Urinary bladder (tissue), 4 donors: Measurements from ENCODE around the gene RTP1. TPM values are rescaled to one million over a fixed set of nuclear protein-coding genes. Genes with fewer than 3 reads are reported as not detected.

ENCODE experiments used
- DNase-seq: peaks from one replicate; pipeline ENCODE4 v3.0.0-alpha.2; 2015; ENCODE audit errors: extremely low spot score
- H3K27ac ChIP-seq: one replicate; pipeline ENCODE4 v1.5.1; 2013; ENCODE audit warnings: low read depth, mild to moderate bottlenecking, moderate library complexity
- H3K36me3 ChIP-seq: one replicate; pipeline ENCODE4 v1.6.1; 2013; ENCODE audit warnings: mild to moderate bottlenecking, moderate library complexity; ENCODE audit not compliant: insufficient read depth
- H3K4me1 ChIP-seq: one replicate; pipeline ENCODE4 v1.6.1; 2013; ENCODE audit warnings: mild to moderate bottlenecking, moderate library complexity; ENCODE audit not compliant: insufficient read depth
- H3K4me3 ChIP-seq: one replicate; pipeline ENCODE4 v1.5.1; 2013; ENCODE audit warnings: low read depth, low read length
- WGBS: extraction: QIAGEN DNeasy Blood & Tissue Kit; methylation state at CpG from one replicate; pipeline ENCODE4 v1.1.7; 2013; 5-methylcytosine and 5-hydroxymethylcytosine counted together
- polyA plus RNA-seq: library from polyadenylated mRNA; stranded (reverse); fragments of 200-250 nt; gene quantifications from one replicate; pipeline ENCODE4 v1.2.3, GENCODE V29; 2013
- total RNA-seq: library from RNA; depleted of rRNA; stranded (reverse); fragments of >200 nt; gene quantifications from one replicate; pipeline ENCODE4 v1.2.3, GENCODE V29; 2014
- donor health status: healthy with polysubstance abuse.
- donor health status: healthy.

RTP1 gene
- total and polyA plus RNA-seq, 2 donors, result not detected

- Histone ChIP-seq H3K36me3 (no peaks in the 10 kb centered on the region), H3K27ac (no peak overlapping the region), H3K4me1 (peaks cover 2% of the 10 kb centered on the region), H3K4me3 (no peak overlapping the region)
- no peak for DNase-seq
Measured at GRCh38 chr3:187209491-187209890, 12.2 kb downstream of the RTP1 start.

DNA sequence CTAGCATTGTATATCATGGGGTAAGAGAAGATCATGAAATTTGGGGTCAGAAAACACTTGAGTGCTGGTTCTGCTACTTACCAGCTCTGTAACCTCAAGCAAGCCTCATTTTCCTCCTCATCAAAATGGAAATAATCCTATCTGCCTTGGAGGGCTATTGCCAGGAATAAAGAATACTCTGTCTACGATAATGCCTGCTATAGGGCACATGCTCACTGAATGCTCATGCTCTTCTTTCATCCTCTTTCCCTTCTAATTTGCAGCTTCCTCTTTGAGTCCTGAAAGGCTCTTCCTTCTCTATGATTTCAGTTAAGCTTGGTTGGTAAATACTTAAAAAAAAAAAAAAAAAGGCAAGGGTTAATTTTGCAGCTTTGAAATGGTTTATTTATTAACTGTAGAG is 12.8 kb downstream of the RTP1 start:
- H3K4me1 ChIP-seq, result peaks cover 2% of the 10 kb centered on the region
- 40% methylated on average over 1 of the region's 1 CpG for WGBS
- H3K27ac ChIP-seq, result no peak overlapping the region

GRCh38 chr3:187210545-187211327 is 13.4 kb downstream of the RTP1 start:
- no peak for DNase-seq
- Histone ChIP-seq H3K27ac (no peak overlapping the region), H3K4me1 (peaks cover 2% of the 10 kb centered on the region), H3K36me3 (no peaks in the 10 kb centered on the region), H3K4me3 (no peak overlapping the region)
- 44% methylated on average over 6 of the region's 6 CpGs for WGBS

More for the DNA sequence above, 12.8 kb downstream of the RTP1 start:
- no peak for DNase-seq
- Histone ChIP-seq H3K36me3 (no peaks in the 10 kb centered on the region), H3K4me3 (no peak overlapping the region)

GRCh38 chr3:187211532-187212195 is 14.4 kb downstream of the RTP1 start:
- no peak overlapping the region for H3K4me3 ChIP-seq
- DNase-seq, result no peak
- H3K27ac ChIP-seq, result no peak overlapping the region
- WGBS, result 70% methylated on average over 3 of the region's 3 CpGs
- peaks cover 2% of the 10 kb centered on the region for H3K4me1 ChIP-seq
- H3K36me3 ChIP-seq, result no peaks in the 10 kb centered on the region

GRCh38 chr3:187212196-187212545 is 14.9 kb downstream of the RTP1 start:
- no peak overlapping the region for H3K27ac ChIP-seq
- 93% methylated on average over 3 of the region's 3 CpGs for WGBS
- no peak overlapping the region for H3K4me3 ChIP-seq
- no peaks in the 10 kb centered on the region for H3K36me3 ChIP-seq
- peaks cover 2% of the 10 kb centered on the region for H3K4me1 ChIP-seq
- DNase-seq, result no peak

DNA sequence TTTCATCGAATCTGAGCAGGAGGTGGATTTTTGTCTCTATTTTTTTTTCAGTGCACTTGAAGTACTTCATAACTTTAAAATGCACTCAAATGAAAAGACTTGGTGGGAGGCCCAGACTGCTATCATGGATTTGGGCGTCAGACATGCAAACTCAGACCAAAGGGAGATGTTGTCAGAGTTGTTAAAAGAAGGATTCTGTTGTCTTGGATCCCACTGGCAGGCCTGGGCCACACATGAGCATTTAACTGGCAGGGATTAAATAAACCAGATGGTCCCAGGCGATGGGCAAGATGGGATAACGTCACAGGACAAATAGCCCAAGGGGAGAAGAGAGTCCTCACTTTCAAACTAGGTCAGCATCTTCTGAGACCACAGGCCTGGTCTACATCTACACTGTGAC is 15.4 kb downstream of the RTP1 start:
- Histone ChIP-seq H3K36me3 (no peaks in the 10 kb centered on the region), H3K27ac (no peak overlapping the region), H3K4me1 (peaks cover 2% of the 10 kb centered on the region), H3K4me3 (no peak overlapping the region)
- no peak for DNase-seq
- WGBS, result 34% methylated on average over 4 of the region's 4 CpGs

DNA sequence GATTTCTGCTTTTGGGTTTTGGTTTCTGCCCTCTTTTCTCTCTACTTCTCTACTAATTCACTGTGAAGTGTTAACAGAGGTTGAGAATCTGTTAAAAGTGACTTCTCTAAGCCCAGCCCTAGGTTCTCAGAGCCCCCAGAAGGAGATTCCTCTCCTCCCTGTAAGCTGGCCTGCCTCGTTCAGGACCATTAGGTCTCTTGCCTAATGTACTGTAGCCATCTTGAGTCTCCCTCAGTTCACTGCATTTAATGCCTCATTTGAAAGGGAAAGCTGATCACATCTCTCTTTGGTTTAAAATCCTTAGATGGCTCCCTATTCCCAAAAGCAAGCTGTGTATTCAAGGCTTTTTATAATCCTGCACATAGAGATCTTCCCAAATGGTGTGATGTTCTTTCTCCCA is 16.3 kb downstream of the RTP1 start:
- WGBS, result 87% methylated on average over 1 of the region's 1 CpG
- peaks cover 2% of the 10 kb centered on the region for H3K4me1 ChIP-seq
- no peak for DNase-seq
- no peak overlapping the region for H3K27ac ChIP-seq
- H3K36me3 ChIP-seq, result no peaks in the 10 kb centered on the region
- no peak overlapping the region for H3K4me3 ChIP-seq

- DNase-seq, result no peak
- Histone ChIP-seq H3K4me3 (no peak overlapping the region), H3K27ac (no peak overlapping the region), H3K36me3 (no peaks in the 10 kb centered on the region), H3K4me1 (no peaks in the 10 kb centered on the region)
- WGBS, result 95% methylated on average over 5 of the region's 5 CpGs
Measured at GRCh38 chr3:187215460-187215859, 18.2 kb downstream of the RTP1 start.

DNA sequence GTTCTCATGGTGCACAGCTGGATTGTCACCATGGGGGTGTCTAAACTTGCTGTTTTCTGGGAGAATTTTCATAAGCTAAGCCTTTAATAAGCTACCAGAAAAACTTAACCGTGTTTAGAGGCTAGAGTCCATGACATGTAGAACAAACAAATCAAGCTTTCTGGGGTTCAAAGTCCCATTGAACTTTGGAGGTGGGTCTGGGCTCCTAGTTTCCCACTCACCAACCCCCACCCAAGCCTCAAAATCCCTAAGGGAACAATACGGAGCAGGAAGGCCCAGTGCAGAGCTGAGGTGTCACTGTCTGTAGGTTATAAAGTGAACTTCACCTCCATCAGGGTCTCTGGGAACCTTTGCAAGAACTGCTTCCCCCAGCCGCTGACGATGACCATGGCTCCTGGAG is 25.5 kb downstream of the RTP1 start:
- no peaks in the 10 kb centered on the region for H3K36me3 ChIP-seq
- H3K4me1 ChIP-seq, result no peaks in the 10 kb centered on the region
- H3K27ac ChIP-seq, result no peak overlapping the region
- no peak overlapping the region for H3K4me3 ChIP-seq
- WGBS, result 82% methylated on average over 4 of the region's 4 CpGs
- DNase-seq, result no peak

- 68% methylated on average over 3 of the region's 3 CpGs for WGBS
Measured at GRCh38 chr3:187223799-187224198, 26.5 kb downstream of the RTP1 start.

DNA sequence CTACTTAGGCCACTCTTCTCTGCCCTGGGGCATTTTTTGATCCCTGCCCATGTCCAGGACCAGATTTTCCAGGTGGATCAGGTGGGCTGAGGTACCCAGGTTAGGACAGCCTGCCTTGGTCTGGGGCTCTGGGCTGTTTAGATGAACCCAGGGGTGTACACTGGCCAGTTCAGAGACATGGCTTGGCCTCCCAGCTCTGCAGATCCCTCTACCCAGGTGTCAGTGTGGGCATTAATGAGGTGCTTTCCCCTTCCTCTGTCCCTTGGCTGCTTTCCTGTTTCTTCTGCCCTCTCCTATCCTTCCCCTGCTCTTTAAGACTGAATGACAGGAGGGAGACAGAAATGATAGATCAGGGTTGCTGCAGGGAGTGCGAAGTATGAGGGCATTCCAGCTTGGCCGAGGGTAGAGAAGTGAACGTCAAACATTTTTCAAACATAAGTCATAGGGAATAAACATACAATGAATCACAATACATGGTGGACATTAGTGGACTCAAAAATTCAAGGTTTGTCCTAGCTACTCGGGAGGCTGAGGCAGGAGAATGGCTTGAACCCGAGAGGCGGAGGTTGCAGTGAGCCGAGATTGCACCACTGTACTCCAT is 30.5 kb downstream of the RTP1 start:
- Histone ChIP-seq H3K4me3 (no peak overlapping the region), H3K36me3 (no peaks in the 10 kb centered on the region), H3K27ac (no peak overlapping the region), H3K4me1 (no peaks in the 10 kb centered on the region)
- no peak for DNase-seq
- 81% methylated on average over 7 of the region's 7 CpGs for WGBS

More at GRCh38 chr3:187223799-187224198, 26.5 kb downstream of the RTP1 start:
- Histone ChIP-seq H3K27ac (no peak overlapping the region), H3K4me1 (no peaks in the 10 kb centered on the region), H3K4me3 (no peak overlapping the region), H3K36me3 (no peaks in the 10 kb centered on the region)
- DNase-seq, result no peak

DNA sequence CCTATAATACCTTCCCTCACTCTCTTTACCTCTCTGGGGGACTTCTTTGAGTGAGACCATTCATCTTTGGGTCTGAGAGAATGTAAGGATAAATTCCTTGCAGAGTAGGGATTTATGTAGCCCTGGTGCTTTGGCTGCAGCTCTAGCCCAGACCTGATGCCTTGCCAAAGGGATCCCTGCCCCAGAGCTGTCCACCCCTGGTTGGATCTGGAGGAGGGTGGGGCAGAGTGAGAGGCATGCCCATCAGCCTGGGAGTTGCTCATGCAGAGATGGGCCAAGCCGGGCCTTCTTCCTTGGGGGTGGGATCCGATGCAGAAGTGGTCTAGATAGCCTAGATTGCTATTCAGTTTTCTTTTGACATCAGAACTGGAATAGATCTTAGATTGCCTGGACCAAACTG is 31.5 kb downstream of the RTP1 start:
- Histone ChIP-seq H3K36me3 (no peaks in the 10 kb centered on the region), H3K4me3 (no peak overlapping the region), H3K4me1 (no peaks in the 10 kb centered on the region), H3K27ac (no peak overlapping the region)
- DNase-seq, result no peak
- WGBS, result 82% methylated on average over 2 of the region's 2 CpGs

DNA sequence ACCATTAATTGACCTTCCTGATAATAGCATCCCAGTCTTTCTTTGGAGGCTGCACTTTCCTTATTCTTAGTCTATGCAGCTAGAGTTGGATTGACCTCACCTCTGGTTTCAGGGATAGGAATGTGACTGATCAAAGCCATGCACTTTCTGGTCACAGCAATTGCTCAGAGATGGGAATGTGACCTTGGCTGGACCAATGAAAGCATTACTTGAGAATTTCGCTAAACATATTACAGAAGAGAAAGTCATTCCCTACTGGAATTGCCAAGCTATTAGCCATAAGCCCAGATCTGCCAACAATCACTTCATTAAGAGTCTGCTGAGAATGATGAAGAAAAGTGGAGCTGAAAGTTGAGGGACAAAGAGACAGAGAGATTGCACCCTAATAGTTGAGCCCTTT is 32.7 kb downstream of the RTP1 start:
- H3K4me1 ChIP-seq, result no peaks in the 10 kb centered on the region
- no peak overlapping the region for H3K4me3 ChIP-seq
- WGBS, result 91% methylated on average over 1 of the region's 1 CpG
- no peak overlapping the region for H3K27ac ChIP-seq
- no peaks in the 10 kb centered on the region for H3K36me3 ChIP-seq
- no peak for DNase-seq

GRCh38 chr3:187236962-187237361 is 39.7 kb downstream of the RTP1 start:
- 95% methylated on average over 1 of the region's 1 CpG for WGBS
- H3K4me3 ChIP-seq, result no peak overlapping the region
- no peak overlapping the region for H3K27ac ChIP-seq
- no peaks in the 10 kb centered on the region for H3K4me1 ChIP-seq
- DNase-seq, result no peak
- H3K36me3 ChIP-seq, result no peaks in the 10 kb centered on the region
